H9 (cell line): ENCODE data around the gene ACTL7B. TPM values are rescaled to one million over a fixed set of nuclear protein-coding genes. Genes with fewer than 3 reads are reported as not detected.

Source experiments
- DNase-seq: peaks from one replicate; pipeline ENCODE4 v3.0.0-alpha.2; 2017
- H2AFZ ChIP-seq: one replicate; pipeline ENCODE4 v1.6.1; 2013; ENCODE audit warnings: mild to moderate bottlenecking, low read length, control low read depth, moderate library complexity
- H2AK5ac ChIP-seq: 2 replicates; pipeline ENCODE4 v1.6.1; 2013; ENCODE audit warnings: low read length, control low read depth, mixed read lengths; ENCODE audit not compliant: insufficient read length
- H2BK120ac ChIP-seq: one replicate; pipeline ENCODE4 v1.6.1; 2013; ENCODE audit warnings: low read depth, mild to moderate bottlenecking, low read length, control low read depth, inconsistent platforms; ENCODE audit not compliant: poor library complexity, severe bottlenecking
- H2BK12ac ChIP-seq: 2 replicates; pipeline ENCODE4 v1.6.1; 2013; ENCODE audit warnings: low read length, control low read depth, mixed read lengths, low read depth; ENCODE audit not compliant: insufficient read length
- H2BK15ac ChIP-seq: 2 replicates; pipeline ENCODE4 v1.6.1; 2013; ENCODE audit warnings: low read depth, low read length, control low read depth
- H2BK20ac ChIP-seq: one replicate; pipeline ENCODE4 v1.6.1; 2013; ENCODE audit warnings: low read depth, mild to moderate bottlenecking, low read length, control low read depth, inconsistent platforms; ENCODE audit not compliant: poor library complexity, severe bottlenecking
- H2BK5ac ChIP-seq: 2 replicates; pipeline ENCODE4 v1.6.1; 2013; ENCODE audit warnings: low read length, control low read depth, mixed read lengths; ENCODE audit not compliant: insufficient read length
- H3K14ac ChIP-seq: 2 replicates; pipeline ENCODE4 v1.6.1; 2013; ENCODE audit warnings: low read length, control low read depth; ENCODE audit not compliant: insufficient read depth
- H3K18ac ChIP-seq: 2 replicates; pipeline ENCODE4 v1.6.1; 2013; ENCODE audit warnings: low read depth, mild to moderate bottlenecking, mixed read lengths, low read length, control low read depth; ENCODE audit not compliant: insufficient read length
- H3K23ac ChIP-seq: 2 replicates; pipeline ENCODE4 v1.6.1; 2013; ENCODE audit warnings: low read length, control low read depth, mixed read lengths, low read depth; ENCODE audit not compliant: insufficient read length
- H3K23me2 ChIP-seq: 2 replicates; pipeline ENCODE4 v1.6.1; 2013; ENCODE audit warnings: low read depth, mild to moderate bottlenecking, mixed read lengths, low read length, control low read depth; ENCODE audit not compliant: insufficient read length, poor library complexity, severe bottlenecking
- H3K27ac ChIP-seq: 2 replicates; pipeline ENCODE4 v1.5.1; 2013; ENCODE audit warnings: low read length, control low read depth, mixed read lengths, low read depth; ENCODE audit not compliant: insufficient read length
- H3K27me3 ChIP-seq: 2 replicates; pipeline ENCODE4 v1.6.1; 2013; ENCODE audit warnings: low read length, control low read depth, inconsistent platforms; ENCODE audit not compliant: insufficient read depth
- H3K4ac ChIP-seq: 2 replicates; pipeline ENCODE4 v1.6.1; 2013; ENCODE audit warnings: low read depth, mild to moderate bottlenecking, control low read depth, inconsistent platforms, low read length, moderate library complexity
- H3K4me1 ChIP-seq: 2 replicates; pipeline ENCODE4 v1.6.1; 2013; ENCODE audit warnings: low read length, control low read depth, inconsistent platforms; ENCODE audit not compliant: insufficient read depth
- H3K4me2 ChIP-seq: 2 replicates; pipeline ENCODE4 v1.6.1; 2013; ENCODE audit warnings: low read length, control low read depth, mixed read lengths; ENCODE audit not compliant: insufficient read length, insufficient read depth
- H3K56ac ChIP-seq: 2 replicates; pipeline ENCODE4 v1.6.1; 2013; ENCODE audit warnings: low read depth, mild to moderate bottlenecking, mixed read lengths, low read length, control low read depth; ENCODE audit not compliant: insufficient read length
- H3K79me1 ChIP-seq: 2 replicates; pipeline ENCODE4 v1.6.1; 2013; ENCODE audit warnings: low read depth, mild to moderate bottlenecking, moderate library complexity, low read length, control low read depth, inconsistent platforms; ENCODE audit not compliant: insufficient read depth, poor library complexity, severe bottlenecking
- H3K79me2 ChIP-seq: 2 replicates; pipeline ENCODE4 v1.6.1; 2013; ENCODE audit warnings: low read length, control low read depth, inconsistent platforms; ENCODE audit not compliant: insufficient read depth
- H3K9ac ChIP-seq: 2 replicates; pipeline ENCODE4 v1.6.1; 2013; ENCODE audit warnings: low read length, control low read depth, mixed read lengths; ENCODE audit not compliant: insufficient read length; ENCODE audit errors: extremely low read depth
- H3K9me3 ChIP-seq: one replicate; pipeline ENCODE4 v1.6.1; 2013; ENCODE audit warnings: low read depth, low read length, inconsistent platforms; ENCODE audit not compliant: control insufficient read depth
- H3T11ph ChIP-seq: one replicate; pipeline ENCODE4 v1.6.1; 2013; ENCODE audit warnings: mild to moderate bottlenecking, low read length, control low read depth, inconsistent platforms
- H4K20me1 ChIP-seq: one replicate; pipeline ENCODE4 v1.6.1; 2013; ENCODE audit not compliant: control insufficient read depth, insufficient read length, insufficient read depth
- H4K5ac ChIP-seq: 2 replicates; pipeline ENCODE4 v1.6.1; 2013; ENCODE audit warnings: low read depth, mild to moderate bottlenecking, mixed read lengths, low read length, control low read depth; ENCODE audit not compliant: insufficient read length
- H4K8ac ChIP-seq: replicated peaks from 2 replicates; pipeline ENCODE4 v1.6.1; 2013; ENCODE audit warnings: low read length, control low read depth, mixed read lengths, low read depth; ENCODE audit not compliant: insufficient read length
- H4K91ac ChIP-seq: 2 replicates; pipeline ENCODE4 v1.6.1; 2013; ENCODE audit warnings: low read depth, mild to moderate bottlenecking, moderate library complexity, mixed read lengths, low read length, control low read depth; ENCODE audit not compliant: insufficient read length
- H3K27ac Mint-ChIP-seq, 3 experiments: 2 replicates in 2 of 3; 3 replicates in 1 of 3; pipeline ENCODE4 v1.8.0; 2020 to 2021; ENCODE audit warnings: mixed read lengths in 3 of 3, mild to moderate bottlenecking in 1 of 3, moderate library complexity in 1 of 3
- H3K27me3 Mint-ChIP-seq: 2 replicates; pipeline ENCODE4 v1.8.0; 2021; ENCODE audit warnings: low read depth, mild to moderate bottlenecking, moderate library complexity, mixed read lengths
- H3K36me3 Mint-ChIP-seq, 3 experiments: 2 replicates in 2 of 3; 3 replicates in 1 of 3; pipeline ENCODE4 v1.8.0; 2020 to 2021; ENCODE audit warnings: low read depth in 3 of 3, mixed read lengths in 3 of 3; ENCODE audit not compliant: insufficient read depth in 1 of 3
- H3K4me1 Mint-ChIP-seq, 2 experiments: 2 replicates each; pipeline ENCODE4 v1.8.0; 2020; ENCODE audit warnings: mixed read lengths in 2 of 2
- H3K4me3 Mint-ChIP-seq, 2 experiments: 2 replicates in 1 of 2; 3 replicates in 1 of 2; pipeline ENCODE4 v1.8.0; 2020 to 2021; ENCODE audit warnings: mild to moderate bottlenecking in 2 of 2, mixed read lengths in 2 of 2, moderate library complexity in 1 of 2
- H3K9me3 Mint-ChIP-seq, 2 experiments: 2 replicates in 1 of 2; 3 replicates in 1 of 2; pipeline ENCODE4 v1.8.0; 2020; ENCODE audit warnings: mild to moderate bottlenecking in 2 of 2, mixed read lengths in 2 of 2, moderate library complexity in 1 of 2
- WGBS: extraction: QIAGEN DNeasy Blood & Tissue Kit; methylation state at CpG from one replicate; pipeline ENCODE4 v1.1.7; 2013; ENCODE audit warnings: missing lambda C conversion rate, low lambda C conversion rate, mixed read lengths; ENCODE audit not compliant: insufficient read length; ENCODE audit errors: extremely low coverage; 5-methylcytosine and 5-hydroxymethylcytosine counted together
- total RNA-seq: library from RNA; stranded (reverse); gene quantifications from 2 replicates; pipeline ENCODE4 v1.2.1, GENCODE V29; 2021
- TF ChIP-seq, protein P1 (sequence below): fragments of 200-600 bp; sonication (generic); conservative IDR thresholded peaks from 3 replicates; pipeline ENCODE4 v1.8.0; 2021; ENCODE audit warnings: antibody characterized with exemption, mild to moderate bottlenecking

ACTL7B gene
- total RNA-seq, 1 experiment from 2014 or later: 0.09 TPM

DNA sequence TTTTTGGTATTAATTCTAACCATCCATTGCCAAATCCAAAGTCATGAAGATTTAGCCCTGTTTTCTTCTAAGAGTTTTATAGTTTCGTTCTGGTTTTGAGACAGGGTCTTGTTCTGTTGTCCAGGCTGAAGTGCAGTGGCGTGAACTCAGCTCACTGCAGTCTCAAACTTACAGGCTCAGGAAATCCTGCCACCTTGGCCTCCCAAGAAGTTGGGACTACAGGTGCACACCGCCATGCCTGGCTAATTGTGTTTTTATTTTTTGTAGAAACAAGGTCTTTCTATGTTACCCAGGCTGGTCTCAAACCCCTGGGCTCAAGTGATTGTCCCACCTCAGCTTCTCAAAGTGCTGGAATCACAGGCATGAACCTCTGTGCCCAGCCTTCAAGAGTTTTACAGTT, 27.3 kb upstream of the ACTL7B start:
- Histone ChIP-seq H3K9ac (no peak overlapping the region), H2BK12ac (no peak overlapping the region), H2BK120ac (no peak overlapping the region), H3K27ac (no peak overlapping the region), H2BK5ac (no peak overlapping the region), H3K79me1 (no peaks in the 10 kb centered on the region), H3K14ac (no peak overlapping the region), H2AFZ (no peak overlapping the region), H4K5ac (no peak overlapping the region), H3K27me3 (no peaks in the 10 kb centered on the region), H3K56ac (no peak overlapping the region), H3K9me3 (no peaks in the 10 kb centered on the region), H3K18ac (no peak overlapping the region), H4K91ac (no peak overlapping the region), H3K79me2 (no peaks in the 10 kb centered on the region), H3K4me2 (no peak overlapping the region), H3K4me1 (no peaks in the 10 kb centered on the region), H3T11ph (no peak overlapping the region), H3K4ac (no peak overlapping the region), H2AK5ac (no peak overlapping the region), H4K8ac (no peak overlapping the region), H2BK15ac (no peak overlapping the region), H2BK20ac (no peak overlapping the region), H3K23me2 (no peaks in the 10 kb centered on the region), H4K20me1 (no peaks in the 10 kb centered on the region), H3K23ac (no peak overlapping the region)
- no peaks in the 10 kb centered on the region for H3K4me1 Mint-ChIP-seq
- no peaks in the 10 kb centered on the region for H3K9me3 Mint-ChIP-seq
- WGBS: no CpG with 5 or more reads among the region's 3 CpGs
- H3K27me3 Mint-ChIP-seq: no peaks in the 10 kb centered on the region
- no peak overlapping the region for H3K4me3 Mint-ChIP-seq
- peaks cover 0 to 38% (median 29%) of the 10 kb centered on the region in 3 experiments; a peak in 5 of 7 replicates for H3K36me3 Mint-ChIP-seq
- no peak for DNase-seq
- TF ChIP-seq, protein P1, sequence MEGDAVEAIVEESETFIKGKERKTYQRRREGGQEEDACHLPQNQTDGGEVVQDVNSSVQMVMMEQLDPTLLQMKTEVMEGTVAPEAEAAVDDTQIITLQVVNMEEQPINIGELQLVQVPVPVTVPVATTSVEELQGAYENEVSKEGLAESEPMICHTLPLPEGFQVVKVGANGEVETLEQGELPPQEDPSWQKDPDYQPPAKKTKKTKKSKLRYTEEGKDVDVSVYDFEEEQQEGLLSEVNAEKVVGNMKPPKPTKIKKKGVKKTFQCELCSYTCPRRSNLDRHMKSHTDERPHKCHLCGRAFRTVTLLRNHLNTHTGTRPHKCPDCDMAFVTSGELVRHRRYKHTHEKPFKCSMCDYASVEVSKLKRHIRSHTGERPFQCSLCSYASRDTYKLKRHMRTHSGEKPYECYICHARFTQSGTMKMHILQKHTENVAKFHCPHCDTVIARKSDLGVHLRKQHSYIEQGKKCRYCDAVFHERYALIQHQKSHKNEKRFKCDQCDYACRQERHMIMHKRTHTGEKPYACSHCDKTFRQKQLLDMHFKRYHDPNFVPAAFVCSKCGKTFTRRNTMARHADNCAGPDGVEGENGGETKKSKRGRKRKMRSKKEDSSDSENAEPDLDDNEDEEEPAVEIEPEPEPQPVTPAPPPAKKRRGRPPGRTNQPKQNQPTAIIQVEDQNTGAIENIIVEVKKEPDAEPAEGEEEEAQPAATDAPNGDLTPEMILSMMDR: no peak
- no peak overlapping the region for H3K27ac Mint-ChIP-seq
